SH-SY5Y (cell line): ENCODE data around the gene ENPP1.

Experiments used
- GATA2 ChIP-seq: IDR thresholded peaks from 2 replicates; pipeline ENCODE4 v1.6.1; 2011; ENCODE audit warnings: mild to moderate bottlenecking, low read depth, low read length
- GATA3 ChIP-seq: IDR thresholded peaks from 2 replicates; pipeline ENCODE4 v1.6.1; 2011; ENCODE audit warnings: low read depth, mild to moderate bottlenecking, low read length, moderate library complexity

- TF ChIP-seq GATA2: no peak
- no peak for TF ChIP-seq GATA3
Measured at GRCh38 chr6:131876545-131876944, 68.7 kb downstream of the ENPP1 start.
